ENCODE results near the gene UCHL5. TPM values are rescaled to one million over a fixed set of nuclear protein-coding genes. Genes with fewer than 3 reads are reported as not detected.

The UCHL5 gene
- total RNA-seq, 1 donor from 2014 or later: 34.0 TPM

GRCh38 chr1:192977089-192977706, 82.0 kb downstream of the UCHL5 start:
- intact Hi-C loops (cut with DNase I): no loop called here
- DNase-seq (ENCODE audit: low spot score): no peak
- ATAC-seq: no peak

- intact Hi-C loops (cut with DNase I): no loop called here
- ATAC-seq (no peak), DNase-seq (ENCODE audit: low spot score) (no peak)
These were observed 82.6 kb downstream of the UCHL5 start for GRCh38 chr1:192976576-192976975.

DNA sequence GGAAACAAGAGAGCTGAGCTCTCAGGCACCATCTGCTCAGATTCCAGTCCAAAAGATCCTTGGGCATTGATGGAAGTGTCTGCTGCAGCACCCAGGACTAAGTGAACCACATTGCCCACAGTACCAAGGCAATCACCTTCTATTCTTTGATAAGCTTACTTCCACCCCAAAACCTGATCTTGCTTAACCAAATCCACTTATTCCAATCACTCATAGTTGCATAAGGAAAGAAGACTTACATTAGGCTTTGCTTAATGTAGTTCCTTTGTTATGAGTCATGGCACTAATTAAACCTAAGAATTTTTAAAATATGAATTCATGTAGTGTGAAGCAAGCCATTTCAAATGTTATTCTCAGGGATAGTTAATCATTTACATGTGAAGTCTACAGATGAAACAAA, 84.5 kb downstream of the UCHL5 start:
- intact Hi-C loops (cut with DNase I): no loop called here
- ATAC-seq (no peak), DNase-seq (ENCODE audit: low spot score) (no peak)

DNA sequence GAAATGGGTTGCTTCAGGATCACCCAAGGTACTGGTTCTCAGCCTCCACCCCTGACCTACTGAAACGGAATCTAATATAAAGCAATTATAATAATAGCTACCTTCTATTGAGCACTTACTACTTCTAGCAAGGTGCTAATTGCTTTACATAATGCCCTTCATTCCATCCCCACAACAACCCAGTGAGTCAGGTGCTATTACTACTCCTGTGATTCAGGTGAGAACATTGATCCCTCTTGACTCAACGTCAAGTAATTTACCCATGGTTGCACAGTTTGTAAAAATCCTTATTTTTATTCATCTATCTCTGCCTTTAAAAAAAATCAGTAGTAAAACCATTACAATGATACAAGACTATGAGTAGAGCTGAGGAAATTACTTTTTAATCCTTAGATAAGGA, 85.2 kb downstream of the UCHL5 start:
- intact Hi-C loops (cut with DNase I): no loop called here
- DNase-seq (ENCODE audit: low spot score) (no peak), ATAC-seq (no peak)

- intact Hi-C loops (cut with DNase I): no loop called here
- DNase-seq (ENCODE audit: low spot score) (no peak), ATAC-seq (no peak)
These were observed 86.0 kb downstream of the UCHL5 start for GRCh38 chr1:192973202-192973601.

DNA sequence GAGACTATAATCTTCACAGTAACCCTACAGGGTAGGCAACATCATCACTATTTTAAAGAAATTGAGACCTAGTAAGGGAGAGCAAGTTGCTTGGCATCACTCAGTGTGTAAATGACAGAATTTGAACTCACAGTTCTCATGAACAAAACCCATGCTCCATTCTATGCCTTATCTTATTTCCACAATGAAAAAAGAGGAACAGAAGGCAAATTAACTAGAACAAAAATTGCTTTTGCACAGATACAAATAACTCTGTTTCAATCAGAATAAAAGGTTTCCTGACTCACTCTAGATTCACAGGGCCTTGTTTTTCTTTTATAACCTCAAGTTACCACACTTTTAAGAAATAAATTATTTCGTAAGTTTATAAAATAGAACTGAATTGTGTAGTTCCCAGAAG, 90.1 kb downstream of the UCHL5 start:
- intact Hi-C loops (cut with DNase I): no loop called here
- no peak for DNase-seq (ENCODE audit: low spot score)
- ATAC-seq: no peak

- ATAC-seq (no peak), DNase-seq (ENCODE audit: low spot score) (no peak)
- intact Hi-C loops (cut with DNase I): no loop called here
These were observed 90.8 kb downstream of the UCHL5 start for GRCh38 chr1:192968323-192968722.

GRCh38 chr1:192967901-192968300, 91.3 kb downstream of the UCHL5 start:
- no peak for ATAC-seq
- intact Hi-C loops (cut with DNase I): no loop called here
- no peak for DNase-seq (ENCODE audit: low spot score)

DNA sequence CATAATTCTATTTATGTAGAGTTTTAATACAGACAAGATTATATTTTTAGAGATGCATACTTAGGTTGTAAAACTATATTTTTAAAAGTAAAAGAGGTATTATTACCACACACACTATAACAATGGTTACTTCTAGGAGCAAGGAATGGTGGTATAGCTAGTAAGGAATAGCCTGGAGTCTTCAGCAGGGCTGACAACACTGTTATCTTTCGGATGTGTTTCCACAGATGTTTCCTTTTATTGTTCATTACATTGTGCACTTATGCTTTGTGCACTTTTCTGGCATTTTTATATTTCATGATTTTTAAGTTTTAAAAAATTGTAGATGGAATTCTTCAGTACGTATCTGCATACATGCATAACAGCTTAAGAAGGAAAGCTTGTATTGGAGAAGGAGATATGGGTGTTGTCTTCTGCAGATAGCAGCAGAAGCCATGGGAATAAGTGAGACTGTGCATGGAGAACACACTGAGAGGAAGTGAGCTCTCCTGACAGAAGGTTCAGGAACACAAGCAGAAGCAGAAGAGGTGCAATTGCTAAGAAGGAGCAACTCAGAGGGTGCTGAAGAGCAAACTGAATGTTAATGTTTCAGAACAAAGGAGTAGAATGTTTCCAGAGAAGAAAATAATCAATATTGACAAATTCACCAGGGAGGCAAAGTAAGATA, 91.8 kb downstream of the UCHL5 start:
- intact Hi-C loops (cut with DNase I): no loop called here
- ATAC-seq (no peak), DNase-seq (ENCODE audit: low spot score) (no peak)

DNA sequence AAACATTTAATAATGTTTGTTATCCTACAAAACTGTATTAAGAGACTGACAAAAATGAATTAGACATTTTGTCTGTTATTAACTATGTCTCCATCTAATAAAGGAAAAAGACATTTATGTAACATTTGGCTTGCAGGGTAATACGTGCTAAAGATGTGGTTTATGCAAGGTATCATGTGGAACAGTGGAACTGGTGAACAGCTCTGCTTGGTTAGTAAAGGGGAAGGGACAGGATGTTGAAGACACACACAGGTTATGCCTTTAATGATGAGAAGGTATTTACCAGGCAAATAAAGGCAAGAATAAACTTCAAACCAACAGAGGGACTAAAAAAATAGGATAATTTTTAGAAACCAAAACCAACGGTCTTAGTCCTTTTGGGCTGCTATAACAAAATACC, 93.1 kb downstream of the UCHL5 start:
- intact Hi-C loops (cut with DNase I): no loop called here
- DNase-seq (ENCODE audit: low spot score): no peak
- ATAC-seq: no peak

DNA sequence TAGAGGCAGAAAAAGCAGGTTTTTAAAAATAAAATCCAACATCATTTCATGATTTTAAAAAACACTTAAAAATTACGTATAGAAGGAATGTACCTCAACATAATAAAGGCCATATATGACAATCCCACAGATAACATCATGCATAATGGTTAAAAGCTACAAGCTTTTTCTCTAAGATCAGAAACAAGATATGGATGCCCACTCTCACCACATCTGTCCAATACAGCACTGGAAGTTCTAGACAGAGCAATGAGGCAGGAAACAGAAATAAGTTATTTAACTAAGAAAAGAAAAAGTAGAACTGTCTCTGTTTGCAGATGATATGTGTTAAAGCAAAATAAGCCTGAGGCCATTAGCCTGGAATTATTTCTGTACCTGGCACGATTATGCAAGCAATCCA, 96.3 kb downstream of the UCHL5 start:
- no peak for ATAC-seq
- intact Hi-C loops (cut with DNase I): no loop called here
- no peak for DNase-seq (ENCODE audit: low spot score)

Other genes with a start within 250 kb of the UCHL5 start
- 84.8 TPM for gene RO60, start 252 bp upstream of the UCHL5 start, total RNA-seq
- gene GLRX2, start 46.1 kb upstream of the UCHL5 start, total RNA-seq: 16.0 TPM
- 83.1 TPM for gene CDC73, start 62.7 kb upstream of the UCHL5 start, total RNA-seq
- gene B3GALT2, start 127.3 kb upstream of the UCHL5 start, total RNA-seq: 10.2 TPM

Data from sciatic nerve (tissue), 2 donors.